Measurements from ENCODE around the gene ANKRD60.
A peak's percentile ranks its signal among the peaks of the same experiment; 100 is the strongest.

The ANKRD60 gene

GRCh38 chr20:58244517-58245030, 16.1 kb upstream of the ANKRD60 start:
- no peak for DNase-seq (ENCODE audit: low read depth)

DNA sequence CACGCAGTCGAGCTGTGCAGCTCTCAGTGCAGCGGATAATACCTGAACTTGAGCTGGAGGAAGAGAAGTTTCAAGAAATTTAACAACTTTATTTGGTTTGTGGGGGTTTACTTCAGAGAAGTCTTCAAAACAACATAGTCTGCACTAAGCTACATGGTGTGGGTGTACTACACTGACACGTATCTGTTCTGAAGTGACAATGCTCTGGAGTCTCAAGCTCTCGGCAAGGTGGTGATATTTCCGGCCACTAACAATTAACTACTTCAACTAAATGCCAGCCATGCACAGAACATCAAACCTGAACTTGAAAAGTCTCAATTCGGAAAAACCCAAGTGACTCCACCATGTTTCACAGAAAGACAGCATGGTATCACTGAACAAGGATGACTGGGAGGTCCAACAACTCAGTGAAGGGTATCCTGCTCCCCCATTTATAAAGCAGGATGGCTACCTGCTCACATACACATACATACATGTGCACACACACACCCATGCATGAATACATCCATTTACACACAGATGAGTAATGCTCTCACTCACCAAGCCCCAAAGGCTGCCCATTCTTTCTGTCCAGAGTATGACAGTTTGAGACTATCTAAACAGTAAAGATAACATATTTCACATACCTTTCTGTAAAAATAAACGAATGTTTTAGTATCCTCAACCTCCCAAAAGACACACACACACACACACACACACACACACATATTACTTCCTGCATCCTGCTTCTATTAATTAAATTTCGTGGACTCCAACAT, 15.4 kb upstream of the ANKRD60 start:
- DNase-seq (ENCODE audit: low read depth) = no peak

GRCh38 chr20:58242824-58243223, 14.4 kb upstream of the ANKRD60 start:
- DNase-seq (ENCODE audit: low read depth) = no peak

- no peak for DNase-seq (ENCODE audit: low read depth)
Measured at GRCh38 chr20:58241766-58242465, 13.5 kb upstream of the ANKRD60 start.

DNA sequence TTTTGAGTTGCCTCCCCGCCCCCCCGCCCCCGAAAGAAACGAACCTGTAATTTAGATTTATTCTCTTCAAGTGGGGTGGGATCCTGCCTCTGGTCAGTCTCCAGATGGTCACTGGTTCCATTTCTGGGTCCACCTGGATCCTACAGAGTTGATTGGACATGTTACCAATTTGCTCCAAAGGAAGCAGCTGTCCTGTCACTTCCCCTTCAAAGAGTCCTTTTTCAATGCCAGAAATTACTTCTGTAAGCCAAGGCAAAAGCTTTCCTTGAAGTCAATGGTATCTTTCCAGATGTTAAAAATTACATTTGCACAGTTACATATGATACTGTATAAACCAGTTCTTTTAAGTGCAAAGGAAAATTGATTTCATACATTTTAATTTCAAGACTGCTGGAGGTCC, 12.0 kb upstream of the ANKRD60 start:
- no peak for DNase-seq (ENCODE audit: low read depth)

DNA sequence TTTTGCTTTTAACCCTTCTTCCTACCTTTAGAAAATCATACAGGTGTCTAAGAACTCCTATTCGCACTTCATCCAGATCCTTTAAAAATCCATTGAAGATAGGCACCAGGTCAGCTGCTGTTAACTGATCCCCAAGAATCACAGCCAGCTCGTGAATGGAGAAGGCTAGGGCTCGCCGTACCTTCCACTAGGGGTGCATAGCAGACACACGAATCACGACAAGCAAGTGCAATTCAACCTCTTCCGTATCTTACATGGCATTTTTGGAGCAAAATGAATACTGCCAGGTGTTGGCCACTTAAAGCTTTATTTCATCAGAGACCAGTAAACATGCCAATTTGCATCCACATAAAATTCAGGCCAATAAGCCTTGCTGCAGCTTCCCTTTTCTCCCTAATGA, 10.8 kb upstream of the ANKRD60 start:
- DNase-seq (ENCODE audit: low read depth) = no peak

GRCh38 chr20:58238490-58238889, 10.0 kb upstream of the ANKRD60 start:
- no peak for DNase-seq (ENCODE audit: low read depth)

- no peak for DNase-seq (ENCODE audit: low read depth)
Measured at GRCh38 chr20:58237318-58238132, 9.1 kb upstream of the ANKRD60 start.

DNA sequence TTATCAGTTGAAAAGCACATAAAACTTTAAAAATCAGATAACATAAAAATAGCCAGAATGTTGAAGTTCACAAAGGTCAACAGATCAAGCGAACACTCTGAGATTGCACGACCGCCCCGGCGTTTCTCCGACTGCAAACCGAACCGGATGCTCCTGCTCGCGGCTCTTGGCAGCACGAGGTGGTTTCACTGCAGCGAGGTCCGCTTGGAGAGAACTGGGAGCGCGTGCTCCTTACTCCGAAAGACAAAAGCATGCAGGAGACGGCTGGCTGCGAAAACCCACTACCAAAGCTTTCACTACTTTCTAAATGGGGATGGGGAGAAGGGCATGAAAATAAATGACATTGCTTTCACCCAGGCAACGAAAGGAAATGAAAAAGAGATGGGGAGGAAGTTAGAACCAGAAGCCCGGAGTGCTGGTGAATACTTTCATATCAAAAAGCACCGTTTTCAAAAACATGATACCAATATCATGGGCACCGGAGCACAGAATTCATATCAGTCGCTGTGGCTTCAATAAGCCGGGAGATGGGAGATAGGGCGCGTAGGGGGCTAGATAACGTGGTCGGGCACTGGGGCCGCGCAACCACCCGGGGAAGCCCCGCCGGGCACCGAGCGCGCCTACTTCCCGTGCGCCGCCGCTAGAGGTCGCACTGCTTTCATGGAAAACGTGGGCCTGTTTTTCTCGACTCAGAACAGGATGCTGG, 8.3 kb upstream of the ANKRD60 start:
- DNase-seq (ENCODE audit: low read depth) = peak; percentile 85

DNA sequence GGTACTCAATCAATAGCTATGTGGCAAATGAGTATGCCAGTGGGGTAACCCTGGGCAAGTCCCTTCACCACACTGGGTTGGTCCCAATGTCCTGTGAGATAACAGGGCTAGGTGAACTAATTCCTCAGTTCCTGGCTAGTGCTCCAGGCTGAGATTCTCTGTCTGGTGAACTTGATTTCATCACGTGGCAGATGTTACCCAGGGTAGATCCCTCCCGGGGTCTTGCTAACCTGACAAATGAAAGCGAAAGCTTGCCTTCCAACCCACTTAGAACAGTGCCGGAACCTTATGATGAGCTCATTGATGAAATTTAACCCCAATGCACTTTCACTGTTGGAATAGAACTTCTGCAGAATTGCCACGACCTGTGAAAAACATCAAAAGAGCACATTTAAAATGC, 6.6 kb upstream of the ANKRD60 start:
- no peak for DNase-seq (ENCODE audit: low read depth)

DNA sequence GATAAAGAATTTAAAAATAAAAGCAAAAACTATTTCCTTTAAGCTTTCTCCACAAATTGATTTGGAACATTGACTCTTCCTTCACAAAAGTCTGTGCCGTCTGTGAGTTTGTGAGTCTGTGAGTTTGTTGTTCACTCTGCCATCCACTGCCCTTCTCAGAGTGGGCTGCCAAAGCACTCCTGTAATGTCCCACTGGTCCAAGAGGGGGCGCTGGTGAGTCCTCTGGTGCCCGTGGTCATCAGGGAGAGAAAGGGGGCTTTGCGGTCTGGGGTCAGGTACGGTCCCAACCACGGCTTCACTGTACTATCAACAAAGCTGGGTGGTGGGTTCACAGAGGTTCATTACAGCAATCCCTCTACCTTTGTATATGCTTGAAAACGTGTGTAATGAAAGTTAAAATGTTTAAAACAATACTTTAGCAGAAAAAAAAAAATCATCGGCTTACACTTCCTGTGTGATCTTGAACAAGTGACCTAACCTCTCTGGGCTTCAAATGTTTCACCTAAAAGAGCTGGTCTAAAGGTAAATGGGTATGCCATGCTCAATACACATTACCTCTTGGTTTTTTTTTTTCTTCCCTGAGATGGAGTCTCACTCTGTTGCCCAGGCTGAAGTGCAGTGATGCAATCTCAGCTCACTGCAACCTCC, 5.6 kb upstream of the ANKRD60 start:
- DNase-seq (ENCODE audit: low read depth) = no peak

DNA sequence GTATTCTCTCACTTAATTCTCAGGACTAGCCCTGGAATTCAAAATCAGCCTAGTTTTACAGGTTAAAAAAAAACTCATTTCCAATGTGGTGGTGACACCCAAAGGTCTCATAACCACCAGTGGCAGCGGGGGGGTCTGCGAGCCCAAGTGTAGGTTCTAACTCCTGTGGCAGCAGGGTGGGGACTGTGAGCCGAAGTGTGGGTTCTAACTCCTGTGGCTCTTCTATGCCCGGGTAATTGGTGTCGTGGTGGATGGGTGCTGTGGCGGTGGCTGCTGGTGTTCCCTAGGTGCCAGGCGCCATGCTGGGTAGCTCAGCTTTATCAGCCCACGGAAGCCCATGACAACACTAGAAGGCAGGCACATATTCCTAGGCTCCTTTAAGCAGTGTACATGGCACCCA, 4.9 kb upstream of the ANKRD60 start:
- no peak for DNase-seq (ENCODE audit: low read depth)

DNA sequence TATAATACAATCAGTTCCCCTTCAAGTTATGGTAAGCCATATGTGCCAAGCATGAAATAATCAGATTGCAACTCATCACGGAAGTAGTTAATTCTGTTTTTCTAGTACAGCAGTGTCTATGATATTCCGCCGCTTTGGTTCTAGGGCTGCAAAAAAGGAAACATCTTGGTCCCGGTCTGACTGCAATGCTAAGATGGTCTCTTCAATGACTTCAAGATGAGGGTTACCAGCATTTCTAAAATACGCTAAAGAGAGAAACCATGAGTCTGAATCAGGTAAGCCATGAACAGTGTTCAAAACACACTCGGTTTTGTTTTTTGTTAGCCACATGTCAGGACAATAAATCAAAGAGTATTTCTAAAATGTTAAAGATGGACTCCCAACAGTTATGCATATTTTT, 3.2 kb upstream of the ANKRD60 start:
- no peak for DNase-seq (ENCODE audit: low read depth)

DNA sequence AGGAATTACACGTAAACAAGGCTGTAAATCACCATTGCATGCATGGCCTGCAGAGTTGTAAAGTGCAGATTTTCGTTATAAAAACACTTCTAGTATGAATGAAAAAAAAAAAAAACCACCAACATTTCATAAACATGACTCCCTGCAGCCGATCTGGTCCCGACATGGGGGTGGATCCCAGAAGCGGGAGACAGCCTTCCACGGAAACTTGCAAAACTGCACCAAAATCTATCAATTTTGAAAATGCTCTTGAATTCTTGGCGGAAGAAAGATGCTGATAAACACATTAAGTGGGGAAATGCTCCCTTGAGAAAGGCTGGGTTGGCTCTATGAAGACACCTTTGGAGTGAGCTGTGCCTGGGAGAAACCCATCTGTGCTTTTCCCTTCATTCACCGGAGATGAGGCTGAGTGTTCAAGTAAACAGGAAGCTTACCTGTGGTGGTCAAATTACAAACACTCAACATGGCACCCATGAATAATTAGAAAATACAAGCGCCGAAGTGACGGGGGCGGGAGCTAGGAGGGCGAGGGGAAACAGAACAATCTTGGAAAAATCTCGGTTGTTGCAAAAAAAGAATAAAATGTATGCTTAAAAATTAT, 845 bp upstream of the ANKRD60 start:
- DNase-seq (ENCODE audit: low read depth) = no peak

DNA sequence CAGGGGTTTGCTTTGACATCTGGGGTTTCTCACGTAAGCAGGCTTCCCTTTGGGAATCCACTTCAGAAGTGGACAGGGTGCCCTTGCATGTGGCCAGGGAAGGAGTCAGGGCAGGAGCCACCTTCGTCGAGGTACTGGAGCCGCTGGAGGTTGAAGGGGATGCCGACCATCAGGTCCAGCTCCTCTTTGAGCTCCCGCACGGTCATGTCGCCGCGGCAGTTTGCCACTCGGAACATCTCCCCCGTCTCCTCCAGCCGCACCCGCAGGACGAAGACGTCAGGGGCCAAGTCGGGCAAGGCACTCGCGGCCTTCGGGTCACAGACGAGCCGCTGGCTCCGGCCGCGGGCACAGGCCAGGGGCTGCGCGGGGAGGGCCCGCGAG, 360 bp downstream of the ANKRD60 start:
- no peak for DNase-seq (ENCODE audit: low read depth)

DNA sequence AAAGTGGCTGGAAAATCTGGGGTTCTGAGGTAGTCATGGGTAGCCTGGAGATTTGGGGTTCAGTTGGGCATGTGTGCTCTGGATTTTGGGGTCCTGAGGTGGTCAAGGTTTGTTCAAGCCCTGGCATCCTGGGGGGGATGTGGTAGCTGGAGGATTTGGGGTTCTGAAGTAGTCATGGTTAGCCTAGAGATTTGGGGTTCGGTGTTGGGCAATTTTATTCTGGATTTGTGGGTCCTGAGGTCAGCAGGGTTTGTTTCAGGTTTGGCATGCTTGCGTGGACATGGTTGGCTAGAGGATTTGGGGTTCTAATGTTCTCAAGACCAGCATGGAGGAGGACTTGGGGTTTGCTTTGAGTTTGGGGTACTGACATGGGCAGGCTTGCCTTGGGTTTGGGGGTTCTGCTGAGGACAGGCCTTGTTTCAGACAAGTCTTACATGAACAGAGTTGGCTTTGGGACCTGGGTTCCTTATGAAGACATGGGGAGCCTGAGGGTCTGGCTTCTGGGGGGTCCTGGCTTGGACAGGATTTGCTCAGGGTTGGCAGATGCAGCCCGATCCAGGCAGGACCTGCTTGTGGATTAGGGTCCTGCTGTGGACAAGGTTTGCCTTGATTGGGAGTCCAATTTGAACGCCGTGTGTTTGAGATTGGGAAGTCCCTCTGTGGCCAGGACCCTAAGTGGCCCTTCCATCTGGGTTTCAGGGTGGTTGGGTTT, 906 bp downstream of the ANKRD60 start:
- DNase-seq (ENCODE audit: low read depth) = no peak

- no peak for DNase-seq (ENCODE audit: low read depth)
Measured at GRCh38 chr20:58225452-58226200, 2.8 kb downstream of the ANKRD60 start.

DNA sequence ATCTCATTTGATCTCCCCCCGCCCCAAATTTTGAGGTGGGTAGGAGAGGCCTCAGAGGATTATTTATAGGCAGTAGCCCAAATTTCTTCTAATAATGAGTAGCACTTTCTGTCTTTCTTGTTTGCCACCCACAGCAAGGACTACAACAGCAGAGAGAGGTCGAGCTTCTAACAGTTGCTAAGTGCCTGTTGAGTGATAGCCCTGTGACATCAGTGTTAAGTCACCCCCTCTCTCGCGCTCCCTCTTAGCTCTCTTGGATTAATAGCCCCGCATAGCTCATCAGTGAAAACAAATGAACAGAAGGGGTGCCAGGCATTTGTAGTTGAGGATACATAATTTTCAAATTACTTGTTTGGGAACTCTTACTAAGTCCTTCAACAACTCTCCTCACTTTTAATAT, 3.5 kb downstream of the ANKRD60 start:
- no peak for DNase-seq (ENCODE audit: low read depth)

DNA sequence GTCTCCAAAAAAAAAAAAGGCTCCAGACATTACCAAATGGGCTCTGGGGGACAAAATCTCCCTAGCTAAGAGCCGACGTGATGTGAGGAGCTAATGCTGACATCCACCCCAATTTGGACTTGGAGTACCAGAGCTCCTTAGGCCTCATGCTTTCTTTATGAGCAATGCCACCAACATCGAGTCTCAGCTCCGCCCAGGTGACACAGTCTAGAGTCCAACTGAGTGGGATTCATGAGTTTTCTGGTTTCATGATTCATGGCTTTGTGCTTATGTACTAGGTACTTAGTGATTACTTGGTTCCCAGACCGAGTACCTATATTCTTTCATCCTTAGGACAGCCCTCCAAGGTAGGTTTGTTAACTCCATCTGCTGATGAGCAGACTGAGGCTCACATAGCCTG, 4.4 kb downstream of the ANKRD60 start:
- no peak for DNase-seq (ENCODE audit: low read depth)

Data from activated T-cell treated with anti-CD3 and anti-CD28 coated beads for 24 hours (primary cell).